HG02885 (cell line): Measurements from ENCODE around the gene RBL2.
"Not testable (repeated sequence)": the region's sequence is repeated elsewhere in the genome, so short reads cannot be mapped to it uniquely, and the experiment has no call there.

Experiments used
- ATAC-seq: cut with Tn5 transposase; IDR thresholded peaks from one replicate; pipeline ENCODE4 v1.9.1; 2021; ENCODE audit warnings: mild to moderate bottlenecking; ENCODE audit not compliant: unreplicated experiment, poor library complexity

RBL2 gene

DNA sequence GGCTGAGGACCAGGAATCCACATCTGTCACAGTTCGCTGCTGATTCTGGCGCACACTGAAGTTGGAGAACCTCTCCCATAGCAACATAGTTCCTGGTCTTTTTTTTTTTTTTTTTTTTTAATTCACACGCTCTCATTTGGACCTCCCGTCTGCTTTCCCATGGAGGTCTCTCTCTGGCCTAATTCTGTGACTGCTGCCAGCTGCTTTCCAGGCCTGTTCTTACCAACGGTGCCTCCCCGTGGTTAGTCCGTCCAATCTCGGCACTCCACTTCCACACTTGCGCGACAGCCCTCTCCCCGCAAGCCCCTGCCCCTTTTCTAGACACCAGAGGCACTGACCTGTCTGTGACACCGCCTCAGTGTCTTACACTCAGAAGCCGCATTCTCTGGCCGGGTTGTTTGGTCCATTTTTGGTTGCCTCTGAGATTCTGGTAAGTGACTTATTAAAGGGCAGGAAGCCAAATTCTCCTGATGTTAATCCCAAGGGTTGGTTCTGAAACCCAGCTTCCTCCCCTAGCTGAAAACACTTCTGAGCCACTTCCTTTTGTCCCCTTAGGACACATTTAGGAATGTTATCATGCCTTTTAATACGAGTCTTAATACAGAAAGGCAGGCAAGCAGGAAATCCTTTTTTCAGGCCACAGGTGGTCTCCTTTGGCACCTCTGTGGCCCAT lies 69.9 kb downstream of the RBL2 start:
- no peak for ATAC-seq

DNA sequence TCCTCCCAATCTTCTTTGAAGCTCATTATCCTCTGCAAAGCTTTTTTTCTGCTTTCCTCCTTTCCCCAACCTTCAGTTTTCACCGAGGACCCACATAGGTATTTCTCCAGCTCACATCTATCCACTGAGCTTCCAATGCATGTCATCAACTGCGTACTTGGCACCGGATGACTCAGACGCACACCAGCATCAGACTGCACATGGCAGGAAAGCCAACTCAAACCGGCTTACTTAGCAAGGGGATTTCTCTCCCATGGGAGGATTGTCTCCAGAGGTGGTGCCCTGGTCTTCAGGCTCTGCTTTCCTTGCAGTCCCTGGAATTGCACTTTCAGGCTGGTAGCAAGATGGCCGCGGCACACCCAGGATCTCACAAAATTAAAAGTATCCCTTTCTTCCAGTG lies 70.4 kb downstream of the RBL2 start:
- ATAC-seq = no peak

GRCh38 chr16:53506254-53506653 lies 72.0 kb downstream of the RBL2 start:
- no peak for ATAC-seq

GRCh38 chr16:53507464-53508179 lies 73.4 kb downstream of the RBL2 start:
- ATAC-seq = no peak

DNA sequence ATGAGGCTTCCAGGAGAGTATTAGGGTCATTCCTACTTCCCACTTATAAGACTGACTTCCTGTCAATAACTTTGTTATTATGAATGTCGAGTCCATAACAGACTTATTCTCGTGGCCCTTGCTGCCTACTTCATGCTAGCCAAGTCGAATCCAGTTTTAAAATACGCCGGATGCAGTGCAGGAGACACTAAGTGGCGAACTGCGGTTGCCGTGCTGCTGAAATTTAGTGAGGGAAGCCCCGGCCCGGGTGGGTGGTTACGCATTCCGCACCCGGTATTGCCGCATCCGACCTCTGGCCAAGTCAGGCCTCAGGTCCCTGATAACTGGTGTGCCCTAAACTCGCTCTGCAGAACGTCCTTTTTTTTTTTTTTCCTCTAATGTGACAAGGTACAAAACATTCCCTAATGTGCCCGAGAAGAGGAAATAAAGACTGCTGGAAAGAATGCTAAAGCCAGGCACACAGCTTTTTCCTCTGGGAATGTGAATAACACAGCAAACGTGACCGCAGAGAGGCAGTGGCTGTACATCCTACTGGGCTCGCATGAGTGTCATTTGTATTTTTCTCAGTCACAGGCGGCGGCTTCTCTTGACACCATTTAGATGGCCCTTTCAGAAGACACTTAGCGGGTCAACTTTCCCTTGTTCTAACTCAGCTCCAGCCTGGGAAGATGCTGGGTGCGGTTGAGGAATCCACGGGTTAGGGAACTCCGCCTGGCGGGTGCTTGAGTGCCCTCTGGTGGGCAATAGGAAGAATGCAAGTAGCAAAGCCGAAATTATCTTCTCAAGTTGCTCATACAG lies 75.8 kb downstream of the RBL2 start:
- peak; percentile 56 for ATAC-seq

DNA sequence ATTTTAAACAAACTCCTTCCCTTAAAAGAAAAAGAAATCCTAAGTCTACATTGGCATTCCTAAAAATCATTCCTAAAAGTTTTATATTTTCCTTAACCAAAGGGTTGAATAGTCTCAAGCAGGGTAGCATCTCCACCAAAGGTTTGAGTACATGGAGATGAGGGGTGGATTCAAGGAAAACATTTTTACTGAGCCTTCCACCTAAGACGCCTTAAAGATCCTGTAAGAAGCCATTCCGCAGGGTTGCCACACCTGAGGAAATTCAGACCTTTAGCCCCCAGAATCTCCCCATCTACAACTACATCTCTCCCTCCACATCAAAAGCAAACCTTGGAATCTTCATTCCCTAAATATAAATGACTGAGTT lies 76.4 kb downstream of the RBL2 start:
- no peak for ATAC-seq

DNA sequence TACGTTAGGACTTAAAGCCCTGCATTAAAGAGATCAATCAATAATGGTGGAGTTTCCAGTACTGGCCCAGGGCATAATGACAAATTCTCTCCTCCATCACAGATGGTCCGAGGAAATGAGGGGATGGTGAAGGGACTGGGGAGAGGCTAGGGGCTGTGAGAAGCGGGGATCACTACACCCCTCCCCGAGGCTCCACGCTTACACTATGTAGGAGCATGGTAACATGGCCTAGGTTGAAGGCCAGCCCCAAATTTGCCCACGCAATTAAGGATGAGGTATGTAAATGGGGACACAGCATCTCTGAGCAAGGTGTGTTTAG lies 76.8 kb downstream of the RBL2 start:
- ATAC-seq = no peak

DNA sequence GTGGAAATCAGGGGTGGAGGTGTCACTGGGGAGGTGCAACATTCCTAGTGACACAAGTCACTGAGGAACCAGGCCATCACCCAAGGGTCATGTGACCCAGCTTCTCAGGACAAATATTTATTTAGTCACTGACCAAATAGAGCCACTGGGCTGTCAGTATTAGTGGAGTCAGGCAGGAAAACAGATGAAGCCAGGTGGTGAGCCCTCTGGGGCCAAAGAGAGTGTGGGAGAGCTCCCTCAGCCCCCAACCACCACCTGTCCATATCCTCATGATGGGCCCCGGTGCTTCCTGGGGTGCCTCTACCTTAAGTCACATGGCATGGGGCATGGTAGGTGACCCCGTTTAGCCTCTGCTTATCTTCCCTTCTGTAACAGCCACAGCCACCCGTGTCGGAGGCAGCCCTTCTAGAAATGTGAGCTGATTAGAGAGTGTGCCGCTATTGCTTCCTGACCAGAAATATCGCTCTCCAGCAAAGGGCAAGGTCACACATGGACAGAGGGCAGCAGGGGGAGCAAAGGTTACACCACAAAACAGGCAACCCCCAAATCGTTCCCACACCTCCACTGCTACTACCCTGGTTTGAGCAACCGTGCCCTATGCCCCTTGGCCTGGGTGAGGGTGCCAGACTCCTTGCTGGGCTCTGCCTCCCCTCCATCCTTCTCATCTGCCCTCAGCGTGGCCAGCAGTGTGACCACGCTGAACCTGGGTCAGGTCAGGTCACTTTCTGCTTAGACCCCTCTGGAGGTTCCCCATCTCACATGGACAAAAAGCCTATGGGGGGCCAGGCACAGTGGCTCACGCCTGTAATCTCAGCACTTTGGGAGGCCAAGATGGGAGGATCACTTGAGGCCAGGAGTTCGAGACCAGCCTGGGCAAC lies 77.4 kb downstream of the RBL2 start:
- no peak for ATAC-seq

GRCh38 chr16:53512795-53513194 lies 78.5 kb downstream of the RBL2 start:
- not testable (repeated sequence) for ATAC-seq

GRCh38 chr16:53515259-53515658 lies 81.0 kb downstream of the RBL2 start:
- no peak for ATAC-seq

- ATAC-seq = no peak
These were observed 81.5 kb downstream of the RBL2 start for GRCh38 chr16:53515811-53516210.

- no peak for ATAC-seq
These were observed 83.6 kb downstream of the RBL2 start for GRCh38 chr16:53517851-53518250.

GRCh38 chr16:53518550-53519416 lies 84.5 kb downstream of the RBL2 start:
- ATAC-seq = peak; percentile 98

- no peak for ATAC-seq
These were observed 85.3 kb downstream of the RBL2 start for GRCh38 chr16:53519417-53520091.

DNA sequence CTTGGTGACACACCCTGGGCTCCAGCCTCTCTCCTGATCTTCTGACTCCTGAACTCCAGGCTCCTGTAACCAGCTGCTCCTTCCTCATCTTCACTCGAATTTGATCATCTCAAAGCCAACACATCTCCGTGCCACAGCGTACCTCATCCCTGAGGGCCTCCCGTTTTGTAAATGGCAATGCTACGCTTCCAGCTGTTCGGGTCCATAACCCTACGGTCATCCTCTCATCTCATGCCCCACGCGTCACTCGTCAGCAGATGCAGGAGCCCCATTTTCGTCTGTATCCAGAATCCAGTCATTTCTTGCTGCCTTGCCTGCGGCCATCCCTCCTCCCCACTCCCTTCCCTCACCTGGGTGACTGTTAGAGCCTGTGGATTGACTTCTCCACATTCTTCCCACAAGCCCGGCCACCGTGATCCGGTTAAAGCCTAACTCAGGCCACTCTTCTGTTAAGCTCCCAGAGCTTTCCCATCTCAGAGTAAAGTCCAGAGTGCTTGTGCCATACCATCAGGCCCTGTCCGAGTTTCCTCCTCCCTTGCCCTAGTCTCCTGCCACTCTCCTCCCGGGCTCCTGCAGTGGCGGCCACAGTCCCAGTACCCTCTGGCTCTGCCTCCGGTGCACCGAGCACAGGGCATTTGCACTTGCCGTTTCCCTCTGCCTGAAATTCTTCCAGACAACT lies 89.0 kb downstream of the RBL2 start:
- no peak for ATAC-seq

DNA sequence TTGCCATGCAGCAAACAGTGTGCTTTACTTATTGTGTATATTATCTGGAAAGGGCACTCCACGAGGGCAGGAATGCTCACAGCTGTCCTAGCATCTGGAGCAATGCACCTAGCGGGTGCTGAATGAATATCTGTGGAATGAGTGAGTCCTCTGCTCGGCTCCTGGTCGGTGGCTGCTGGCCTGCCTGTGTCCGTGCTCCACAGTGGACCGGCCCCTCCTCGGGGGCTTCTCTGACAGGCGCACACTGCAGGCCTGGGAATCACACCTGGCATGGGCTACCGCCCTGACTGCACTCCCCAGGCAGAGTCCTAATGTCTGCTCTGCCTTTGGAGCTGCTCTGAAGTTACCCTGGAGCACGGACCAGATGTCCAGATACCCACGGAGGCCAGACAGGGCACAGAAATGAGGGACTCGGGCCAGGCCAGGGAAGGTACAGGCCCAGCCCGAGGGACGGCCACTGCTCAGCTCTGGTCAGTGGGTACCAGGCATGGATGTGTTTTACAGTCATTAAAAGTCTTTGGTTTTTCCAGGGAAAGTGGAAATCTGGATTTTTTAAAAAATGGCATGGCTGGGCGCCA lies 89.8 kb downstream of the RBL2 start:
- no peak for ATAC-seq

- ATAC-seq = no peak
These were observed 94.5 kb downstream of the RBL2 start for GRCh38 chr16:53528797-53529196.

DNA sequence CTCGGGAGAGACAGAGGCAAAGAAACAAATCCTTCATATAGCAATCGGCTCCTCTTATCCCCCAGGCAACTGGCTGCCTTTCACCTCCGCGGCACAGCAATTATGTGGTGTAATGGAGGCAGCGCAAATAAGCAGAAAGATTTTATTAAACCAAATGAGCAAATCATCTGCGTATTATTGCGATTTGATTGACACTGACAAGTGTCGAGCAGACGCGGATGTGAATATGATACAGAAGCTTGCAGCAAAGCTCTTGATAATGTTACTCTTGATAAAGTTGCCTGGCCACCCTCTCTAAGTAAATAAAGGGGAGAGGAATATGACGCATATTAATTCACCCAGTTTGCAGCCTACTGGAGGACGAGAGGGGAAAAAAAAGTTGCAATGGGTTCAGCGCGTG lies 95.2 kb downstream of the RBL2 start:
- no peak for ATAC-seq
